GM13976 (cell line): ENCODE results near the gene DTYMK.

Experiments
- DNase-seq: peaks from one replicate; pipeline ENCODE4 v3.0.0; 2012; ENCODE audit warnings: low spot score
- in situ Hi-C: fragments of 300-500 bp; cut with MboI; formaldehyde crosslinking; loops from one replicate; pipeline ENCODE4 v1.12.0; 2022; ENCODE audit warnings: low sequenced_read_pairs, mixed read lengths, inconsistent platforms; ENCODE audit not compliant: unreplicated experiment
- TF ChIP-seq, protein P1 (sequence below): IDR thresholded peaks from 2 replicates; pipeline ENCODE4 v1.5.1; 2012; ENCODE audit warnings: borderline replicate concordance, mild to moderate bottlenecking; ENCODE audit not compliant: insufficient read depth; ENCODE audit errors: extremely low read depth, missing control alignments, control extremely low read depth

Gene DTYMK

DNA sequence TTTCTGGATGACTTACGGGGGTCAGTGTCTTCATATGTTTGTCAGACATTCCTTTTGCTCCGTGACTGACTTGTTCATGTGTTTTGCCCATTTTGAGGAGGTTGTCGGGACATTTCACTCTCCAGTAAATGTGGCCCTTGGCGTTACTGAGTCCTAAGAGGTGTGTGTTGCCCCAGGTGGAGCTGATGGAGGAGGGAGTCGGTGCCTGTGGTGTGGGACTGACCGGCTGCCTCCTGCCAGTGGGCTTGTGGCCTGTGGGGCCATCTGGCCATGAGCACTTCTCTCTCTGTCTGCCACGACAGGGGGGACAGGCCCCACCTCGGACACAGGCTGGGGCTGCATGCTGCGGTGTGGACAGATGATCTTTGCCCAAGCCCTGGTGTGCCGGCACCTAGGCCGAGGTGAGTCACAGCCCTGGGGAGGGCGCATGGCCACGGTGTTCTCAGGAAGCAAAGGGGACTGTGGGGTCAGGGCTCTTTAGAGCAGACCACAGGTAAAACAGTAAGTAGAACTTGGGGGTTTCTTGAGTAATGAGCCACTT, 33.3 kb downstream of the DTYMK start:
- in situ Hi-C loops, result no loop called here
- TF ChIP-seq, protein P1, sequence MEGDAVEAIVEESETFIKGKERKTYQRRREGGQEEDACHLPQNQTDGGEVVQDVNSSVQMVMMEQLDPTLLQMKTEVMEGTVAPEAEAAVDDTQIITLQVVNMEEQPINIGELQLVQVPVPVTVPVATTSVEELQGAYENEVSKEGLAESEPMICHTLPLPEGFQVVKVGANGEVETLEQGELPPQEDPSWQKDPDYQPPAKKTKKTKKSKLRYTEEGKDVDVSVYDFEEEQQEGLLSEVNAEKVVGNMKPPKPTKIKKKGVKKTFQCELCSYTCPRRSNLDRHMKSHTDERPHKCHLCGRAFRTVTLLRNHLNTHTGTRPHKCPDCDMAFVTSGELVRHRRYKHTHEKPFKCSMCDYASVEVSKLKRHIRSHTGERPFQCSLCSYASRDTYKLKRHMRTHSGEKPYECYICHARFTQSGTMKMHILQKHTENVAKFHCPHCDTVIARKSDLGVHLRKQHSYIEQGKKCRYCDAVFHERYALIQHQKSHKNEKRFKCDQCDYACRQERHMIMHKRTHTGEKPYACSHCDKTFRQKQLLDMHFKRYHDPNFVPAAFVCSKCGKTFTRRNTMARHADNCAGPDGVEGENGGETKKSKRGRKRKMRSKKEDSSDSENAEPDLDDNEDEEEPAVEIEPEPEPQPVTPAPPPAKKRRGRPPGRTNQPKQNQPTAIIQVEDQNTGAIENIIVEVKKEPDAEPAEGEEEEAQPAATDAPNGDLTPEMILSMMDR, result no peak
- no peak for DNase-seq

GRCh38 chr2:241652722-241653121, 33.9 kb downstream of the DTYMK start:
- no peak for DNase-seq
- in situ Hi-C loops, result no loop called here
- TF ChIP-seq, protein P1, result no peak

GRCh38 chr2:241652142-241652541, 34.5 kb downstream of the DTYMK start:
- in situ Hi-C loops, result no loop called here
- TF ChIP-seq, protein P1, result no peak
- DNase-seq, result no peak

DNA sequence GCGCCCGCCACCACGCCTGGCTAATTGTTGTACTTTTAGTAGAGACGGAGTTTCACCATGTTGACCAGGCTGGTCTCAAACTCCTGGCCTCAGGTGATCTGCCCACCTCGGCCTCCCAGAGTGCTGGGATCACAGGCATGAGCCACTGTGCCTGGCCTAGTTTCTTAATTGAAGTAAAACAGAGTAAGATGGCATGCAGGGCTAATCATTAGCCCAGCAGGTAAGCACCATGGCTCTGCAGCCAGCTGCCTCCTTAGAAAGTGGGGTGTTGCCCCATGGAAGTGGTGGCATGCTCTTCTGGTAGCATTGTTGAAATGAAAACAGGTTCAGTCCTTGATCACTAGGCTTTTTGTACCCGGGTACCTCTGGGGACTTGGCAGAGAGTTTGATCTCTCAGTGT, 36.7 kb downstream of the DTYMK start:
- DNase-seq, result no peak
- TF ChIP-seq, protein P1, result no peak
- in situ Hi-C loops, result no loop called here

DNA sequence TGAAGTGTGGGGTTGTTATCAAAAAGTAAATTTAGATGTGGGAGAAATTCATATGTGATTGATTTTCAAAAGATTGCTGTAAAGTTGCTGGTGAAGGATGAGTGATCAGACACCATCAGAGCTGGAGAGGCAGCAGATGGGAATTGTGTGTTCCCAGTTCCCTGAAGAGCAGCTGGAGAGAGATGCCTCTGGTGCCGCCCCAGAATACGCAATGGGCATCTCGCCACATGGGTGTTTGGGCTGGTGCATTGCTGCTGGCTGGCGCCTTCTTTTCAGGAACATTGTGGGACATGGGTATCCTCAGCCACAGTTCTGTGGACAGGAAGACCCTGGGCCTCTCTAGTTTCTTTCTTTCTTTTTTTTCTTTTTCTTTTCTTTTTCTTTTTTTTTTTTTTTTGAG, 37.2 kb downstream of the DTYMK start:
- in situ Hi-C loops, result no loop called here
- no peak for DNase-seq
- TF ChIP-seq, protein P1, result no peak

- TF ChIP-seq, protein P1, result no peak
- no peak for DNase-seq
- in situ Hi-C loops, result no loop called here
Observed at GRCh38 chr2:241648453-241648852, 38.2 kb downstream of the DTYMK start.

GRCh38 chr2:241645915-241646645, 40.5 kb downstream of the DTYMK start:
- in situ Hi-C loops, result no loop called here
- TF ChIP-seq, protein P1, result no peak
- DNase-seq, result no peak
